Measurements from ENCODE around the gene MYBPC1.

DNA sequence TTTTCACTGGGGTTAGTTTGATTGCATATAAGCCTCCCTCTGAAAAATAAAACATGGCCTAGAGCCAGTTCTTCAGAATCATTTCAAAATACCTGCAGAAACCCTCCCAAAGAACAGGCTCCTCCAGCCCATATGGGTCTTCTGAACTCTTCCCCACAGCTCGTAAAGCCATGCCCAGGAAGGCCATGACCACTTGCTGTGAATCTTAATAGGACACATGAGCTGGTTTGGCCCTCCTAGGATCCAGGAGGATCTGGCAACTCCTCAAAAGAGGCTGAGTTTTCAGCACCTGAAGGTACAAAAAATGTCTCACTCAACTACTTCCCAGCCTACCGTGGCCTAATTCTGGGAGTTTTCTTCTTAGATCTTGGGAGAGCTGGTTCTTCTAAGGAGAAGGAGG, 2.4 kb downstream of the MYBPC1 start:
- TF ChIP-seq CTCF (conservative IDR thresholded peaks at IDR 0.05; ENCODE audit: low read depth, low read length) (no peak), RCOR1 (IDR thresholded peaks at IDR 0.05; ENCODE audit: insufficient replicate concordance, low read length) (no peak), POLR2A (IDR thresholded peaks at IDR 0.05; ENCODE audit: low read depth, low read length) (no peak), SMC3 (IDR thresholded peaks at IDR 0.05; ENCODE audit: low read depth, low read length) (no peak), CEBPB (IDR thresholded peaks at IDR 0.05; ENCODE audit: low read depth, low read length) (no peak), RAD21 (IDR thresholded peaks at IDR 0.05; ENCODE audit: low read length) (no peak), BHLHE40 (IDR thresholded peaks at IDR 0.05; ENCODE audit: low read depth, low read length) (no peak), MAFK (IDR thresholded peaks at IDR 0.05; ENCODE audit: low read depth, low read length) (no peak), MXI1 (IDR thresholded peaks at IDR 0.05; ENCODE audit: borderline replicate concordance, low read depth, low read length) (no peak), FOS (IDR thresholded peaks at IDR 0.05; ENCODE audit: low read depth, low read length) (no peak)
- TF ChIP-seq, protein P1, sequence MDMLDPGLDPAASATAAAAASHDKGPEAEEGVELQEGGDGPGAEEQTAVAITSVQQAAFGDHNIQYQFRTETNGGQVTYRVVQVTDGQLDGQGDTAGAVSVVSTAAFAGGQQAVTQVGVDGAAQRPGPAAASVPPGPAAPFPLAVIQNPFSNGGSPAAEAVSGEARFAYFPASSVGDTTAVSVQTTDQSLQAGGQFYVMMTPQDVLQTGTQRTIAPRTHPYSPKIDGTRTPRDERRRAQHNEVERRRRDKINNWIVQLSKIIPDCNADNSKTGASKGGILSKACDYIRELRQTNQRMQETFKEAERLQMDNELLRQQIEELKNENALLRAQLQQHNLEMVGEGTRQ (IDR thresholded peaks at IDR 0.05; ENCODE audit: low read depth, low read length), result no peak

Measured in IMR-90 (cell line).